ENCODE data around the gene FSTL1. TPM values are rescaled to one million over a fixed set of nuclear protein-coding genes. Genes with fewer than 3 reads are reported as not detected.

The FSTL1 gene
- total RNA-seq, 4 donors from 2014 or later = 409 to 701 (median 677) TPM

DNA sequence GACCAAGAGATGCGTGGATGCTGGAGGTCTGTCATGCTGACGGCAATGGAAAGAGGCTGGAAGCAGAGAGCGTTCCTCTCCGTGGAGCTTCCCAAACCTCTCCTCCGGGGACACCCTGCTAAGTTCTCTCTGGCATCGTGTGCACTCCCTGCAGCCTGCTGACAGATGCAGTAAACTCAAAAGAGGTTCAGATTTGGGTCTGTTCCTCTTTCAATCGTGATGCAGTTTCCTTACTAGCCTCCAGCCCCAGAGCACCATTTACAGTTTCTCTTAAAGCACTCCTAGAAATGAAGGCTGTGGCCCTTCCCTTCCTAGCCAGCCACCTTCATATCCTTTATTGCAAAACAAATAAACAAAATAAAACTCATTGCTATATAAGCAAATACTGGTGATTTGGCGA lies 54.3 kb downstream of the FSTL1 start:
- intact Hi-C loops (cut with DNase I) = no loop called here
- Histone ChIP-seq H3K27me3 (no peaks in the 10 kb centered on the region), H3K36me3 (peaks cover 72 to 80% (median 80%) of the 10 kb centered on the region in 4 donors), H3K27ac (replicated peaks in 1 of 4) (no peak overlapping the region), H3K4me1 (peaks cover 0 to 4% (median 2%) of the 10 kb centered on the region in 4 donors), H3K9me3 (no peaks in the 10 kb centered on the region), H3K4me3 (no peak overlapping the region)
- WGBS = 75% methylated on average over 8 of the region's 8 CpGs
- TF ChIP-seq, protein P1, sequence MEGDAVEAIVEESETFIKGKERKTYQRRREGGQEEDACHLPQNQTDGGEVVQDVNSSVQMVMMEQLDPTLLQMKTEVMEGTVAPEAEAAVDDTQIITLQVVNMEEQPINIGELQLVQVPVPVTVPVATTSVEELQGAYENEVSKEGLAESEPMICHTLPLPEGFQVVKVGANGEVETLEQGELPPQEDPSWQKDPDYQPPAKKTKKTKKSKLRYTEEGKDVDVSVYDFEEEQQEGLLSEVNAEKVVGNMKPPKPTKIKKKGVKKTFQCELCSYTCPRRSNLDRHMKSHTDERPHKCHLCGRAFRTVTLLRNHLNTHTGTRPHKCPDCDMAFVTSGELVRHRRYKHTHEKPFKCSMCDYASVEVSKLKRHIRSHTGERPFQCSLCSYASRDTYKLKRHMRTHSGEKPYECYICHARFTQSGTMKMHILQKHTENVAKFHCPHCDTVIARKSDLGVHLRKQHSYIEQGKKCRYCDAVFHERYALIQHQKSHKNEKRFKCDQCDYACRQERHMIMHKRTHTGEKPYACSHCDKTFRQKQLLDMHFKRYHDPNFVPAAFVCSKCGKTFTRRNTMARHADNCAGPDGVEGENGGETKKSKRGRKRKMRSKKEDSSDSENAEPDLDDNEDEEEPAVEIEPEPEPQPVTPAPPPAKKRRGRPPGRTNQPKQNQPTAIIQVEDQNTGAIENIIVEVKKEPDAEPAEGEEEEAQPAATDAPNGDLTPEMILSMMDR (IDR thresholded peaks at IDR 0.05) = no peak
- no peak for TF ChIP-seq POLR2A (IDR thresholded peaks at IDR 0.05; ENCODE audit: low read depth)
- no peak for TF ChIP-seq POLR2AphosphoS5 (IDR thresholded peaks at IDR 0.05)
- TF ChIP-seq EP300 (IDR thresholded peaks at IDR 0.05) = no peak
- DNase-seq (ENCODE audit: extremely low spot score) = peak; percentile 82

DNA sequence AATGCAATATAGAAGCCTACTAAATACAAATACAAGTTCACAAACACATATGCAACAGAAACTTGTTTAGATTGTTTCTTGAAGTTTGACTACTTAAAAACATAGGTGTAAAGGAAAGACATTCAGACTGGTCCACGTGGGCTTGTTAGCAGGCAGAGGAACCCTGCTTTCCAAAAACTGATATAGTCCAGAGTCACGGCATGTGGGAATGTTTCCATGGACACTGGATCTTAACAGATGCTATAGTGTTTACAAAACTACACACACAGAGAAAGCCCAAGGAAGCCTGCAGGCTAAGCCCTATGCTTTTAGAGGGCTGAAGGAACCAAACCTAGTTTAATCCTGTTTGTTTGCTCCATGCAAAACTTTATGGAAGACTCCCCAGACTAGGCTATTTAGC lies 56.4 kb downstream of the FSTL1 start:
- peaks cover 0 to 4% (median 2%) of the 10 kb centered on the region in 4 donors for H3K4me1 ChIP-seq
- H3K4me3 ChIP-seq = no peak overlapping the region
- H3K36me3 ChIP-seq = peaks cover 51 to 59% (median 58%) of the 10 kb centered on the region in 4 donors
- no peaks in the 10 kb centered on the region for H3K27me3 ChIP-seq
- intact Hi-C loops (cut with DNase I) = no loop called here
- H3K9me3 ChIP-seq = no peaks in the 10 kb centered on the region
- WGBS = 73% methylated on average over 2 of the region's 2 CpGs
- DNase-seq (ENCODE audit: extremely low spot score) = no peak
- TF ChIP-seq, protein P1 (IDR thresholded peaks at IDR 0.05) = no peak
- TF ChIP-seq POLR2A (IDR thresholded peaks at IDR 0.05; ENCODE audit: low read depth) (no peak), EP300 (IDR thresholded peaks at IDR 0.05) (no peak), POLR2AphosphoS5 (IDR thresholded peaks at IDR 0.05) (no peak)
- no peak overlapping the region for H3K27ac ChIP-seq (replicated peaks in 1 of 4)

DNA sequence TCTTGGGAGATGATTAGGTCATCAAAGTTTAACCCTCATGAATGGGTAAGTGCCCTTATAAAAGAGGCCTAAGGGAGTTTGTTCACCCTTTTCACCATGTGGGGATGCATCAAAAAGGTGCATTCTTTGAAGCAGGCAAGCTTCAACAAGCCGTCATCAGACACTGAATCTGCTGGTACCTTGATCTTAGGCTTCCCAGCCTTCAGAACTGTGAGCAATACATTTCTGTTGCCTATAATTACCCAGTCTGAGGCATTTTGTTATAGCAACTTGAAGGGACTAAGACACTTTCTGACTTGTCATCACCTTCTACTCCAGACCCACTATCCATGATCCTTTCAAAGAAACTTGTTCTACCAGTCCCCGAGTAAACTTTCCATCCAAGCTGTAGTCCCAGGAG lies 57.0 kb downstream of the FSTL1 start:
- no peak overlapping the region for H3K4me3 ChIP-seq
- no peaks in the 10 kb centered on the region for H3K9me3 ChIP-seq
- TF ChIP-seq EP300 (IDR thresholded peaks at IDR 0.05) (no peak), POLR2AphosphoS5 (IDR thresholded peaks at IDR 0.05) (no peak), POLR2A (IDR thresholded peaks at IDR 0.05; ENCODE audit: low read depth) (no peak)
- TF ChIP-seq, protein P1 (IDR thresholded peaks at IDR 0.05) = no peak
- peaks cover 45 to 53% (median 53%) of the 10 kb centered on the region in 4 donors for H3K36me3 ChIP-seq
- H3K4me1 ChIP-seq = peaks cover 0 to 4% (median 2%) of the 10 kb centered on the region in 4 donors
- H3K27ac ChIP-seq (replicated peaks in 1 of 4) = no peak overlapping the region
- 85% methylated on average over 2 of the region's 2 CpGs for WGBS
- no peaks in the 10 kb centered on the region for H3K27me3 ChIP-seq
- intact Hi-C loops (cut with DNase I) = no loop called here
- peak; percentile 37 for DNase-seq (ENCODE audit: extremely low spot score)

DNA sequence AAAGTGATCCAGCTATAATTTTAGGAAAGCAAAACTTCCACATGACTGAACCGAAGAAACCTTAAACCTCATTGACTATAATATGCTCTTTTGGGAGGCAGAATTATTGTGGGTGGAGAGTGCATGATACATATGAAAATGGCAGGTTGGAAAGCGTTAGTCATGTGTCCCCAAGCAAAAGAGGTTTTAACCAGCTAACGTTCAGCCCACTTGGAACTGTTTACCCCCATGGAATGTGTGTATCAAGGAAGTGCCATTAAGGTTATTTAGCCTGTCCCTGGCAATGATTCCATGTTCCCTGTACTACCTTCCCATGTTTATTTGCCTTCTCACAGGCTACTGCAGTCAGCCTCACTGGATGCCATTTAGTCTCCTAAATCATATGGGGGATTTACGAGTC lies 57.5 kb downstream of the FSTL1 start:
- no peak for DNase-seq (ENCODE audit: extremely low spot score)
- TF ChIP-seq EP300 (IDR thresholded peaks at IDR 0.05) (no peak), POLR2AphosphoS5 (IDR thresholded peaks at IDR 0.05) (peak in 1 of 2 donors; percentile 32), POLR2A (IDR thresholded peaks at IDR 0.05; ENCODE audit: low read depth) (no peak)
- TF ChIP-seq, protein P1 (IDR thresholded peaks at IDR 0.05) = no peak
- Histone ChIP-seq H3K4me3 (no peak overlapping the region), H3K4me1 (peaks cover 0 to 4% (median 2%) of the 10 kb centered on the region in 4 donors), H3K27ac (replicated peaks in 1 of 4) (no peak overlapping the region), H3K27me3 (no peaks in the 10 kb centered on the region), H3K9me3 (no peaks in the 10 kb centered on the region), H3K36me3 (peaks cover 40 to 48% (median 47%) of the 10 kb centered on the region in 4 donors)
- 72% methylated on average over 4 of the region's 4 CpGs for WGBS
- intact Hi-C loops (cut with DNase I) = no loop called here

DNA sequence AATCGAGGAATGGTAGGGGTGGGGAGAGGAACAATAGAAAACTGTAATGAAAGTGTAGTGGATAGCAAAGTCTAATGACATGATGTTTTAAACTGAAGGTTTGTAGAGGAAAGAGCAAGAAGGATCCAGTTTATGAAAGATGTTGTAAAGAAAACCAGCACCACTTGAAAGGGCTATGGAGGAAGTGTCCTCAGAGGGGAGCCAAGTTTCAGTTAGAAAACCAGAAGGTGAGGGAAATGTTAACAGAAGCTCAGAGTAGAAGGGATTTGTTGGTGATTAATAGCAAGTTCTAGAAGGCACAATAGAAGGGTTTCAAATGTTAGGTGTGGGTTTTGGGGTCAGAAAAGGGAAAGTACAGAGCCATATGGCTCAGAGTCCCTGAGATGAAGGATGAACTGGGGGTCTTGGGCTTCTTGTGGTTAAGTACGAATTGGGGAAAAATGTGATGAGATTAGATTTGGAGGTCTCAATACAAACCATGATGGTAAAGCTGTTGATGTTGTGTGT lies 67.8 kb downstream of the FSTL1 start:
- WGBS = 90% methylated on average over 2 of the region's 2 CpGs

More for the DNA sequence above, 67.8 kb downstream of the FSTL1 start:
- intact Hi-C loops (cut with DNase I) = no loop called here
- Histone ChIP-seq H3K27ac (replicated peaks in 1 of 4) (no peak overlapping the region), H3K27me3 (no peaks in the 10 kb centered on the region), H3K4me3 (no peak overlapping the region), H3K36me3 (no peaks in the 10 kb centered on the region), H3K4me1 (no peaks in the 10 kb centered on the region), H3K9me3 (peaks cover 0 to 4% (median 0%) of the 10 kb centered on the region in 4 donors)
- DNase-seq (ENCODE audit: extremely low spot score) = no peak
- TF ChIP-seq POLR2A (IDR thresholded peaks at IDR 0.05; ENCODE audit: low read depth) (no peak), POLR2AphosphoS5 (IDR thresholded peaks at IDR 0.05) (no peak), EP300 (IDR thresholded peaks at IDR 0.05) (no peak)
- TF ChIP-seq, protein P1 (IDR thresholded peaks at IDR 0.05) = no peak
